Measurements from ENCODE around the gene KIF4A. TPM values are rescaled to one million over a fixed set of nuclear protein-coding genes. Genes with fewer than 3 reads are reported as not detected.

KIF4A gene
- total and polyA plus RNA-seq, 9 of the 15 experiments (the other 6 are each of a cell fraction or from before 2014, with no cell fraction given): 13.0 to 42.7 (median 35.9) TPM

DNA sequence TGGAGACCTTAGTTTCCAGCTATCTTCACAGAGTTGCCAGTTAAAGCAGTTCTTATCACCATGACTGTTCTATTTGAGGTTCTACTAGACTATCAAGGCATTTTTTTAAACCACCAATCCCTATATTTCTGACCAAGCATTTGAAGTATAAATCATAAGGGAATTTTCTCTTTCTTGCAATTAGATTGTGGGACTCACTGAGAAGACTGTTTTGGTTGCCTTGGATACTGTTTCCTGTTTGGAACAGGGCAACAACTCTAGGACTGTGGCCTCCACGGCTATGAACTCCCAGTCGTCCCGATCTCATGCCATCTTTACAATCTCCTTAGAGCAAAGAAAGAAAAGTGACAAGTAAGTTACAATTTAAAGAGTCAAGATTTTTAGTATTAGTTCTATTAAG is 11.8 kb downstream of the KIF4A start (continued):
- TF ChIP-seq, protein P1, sequence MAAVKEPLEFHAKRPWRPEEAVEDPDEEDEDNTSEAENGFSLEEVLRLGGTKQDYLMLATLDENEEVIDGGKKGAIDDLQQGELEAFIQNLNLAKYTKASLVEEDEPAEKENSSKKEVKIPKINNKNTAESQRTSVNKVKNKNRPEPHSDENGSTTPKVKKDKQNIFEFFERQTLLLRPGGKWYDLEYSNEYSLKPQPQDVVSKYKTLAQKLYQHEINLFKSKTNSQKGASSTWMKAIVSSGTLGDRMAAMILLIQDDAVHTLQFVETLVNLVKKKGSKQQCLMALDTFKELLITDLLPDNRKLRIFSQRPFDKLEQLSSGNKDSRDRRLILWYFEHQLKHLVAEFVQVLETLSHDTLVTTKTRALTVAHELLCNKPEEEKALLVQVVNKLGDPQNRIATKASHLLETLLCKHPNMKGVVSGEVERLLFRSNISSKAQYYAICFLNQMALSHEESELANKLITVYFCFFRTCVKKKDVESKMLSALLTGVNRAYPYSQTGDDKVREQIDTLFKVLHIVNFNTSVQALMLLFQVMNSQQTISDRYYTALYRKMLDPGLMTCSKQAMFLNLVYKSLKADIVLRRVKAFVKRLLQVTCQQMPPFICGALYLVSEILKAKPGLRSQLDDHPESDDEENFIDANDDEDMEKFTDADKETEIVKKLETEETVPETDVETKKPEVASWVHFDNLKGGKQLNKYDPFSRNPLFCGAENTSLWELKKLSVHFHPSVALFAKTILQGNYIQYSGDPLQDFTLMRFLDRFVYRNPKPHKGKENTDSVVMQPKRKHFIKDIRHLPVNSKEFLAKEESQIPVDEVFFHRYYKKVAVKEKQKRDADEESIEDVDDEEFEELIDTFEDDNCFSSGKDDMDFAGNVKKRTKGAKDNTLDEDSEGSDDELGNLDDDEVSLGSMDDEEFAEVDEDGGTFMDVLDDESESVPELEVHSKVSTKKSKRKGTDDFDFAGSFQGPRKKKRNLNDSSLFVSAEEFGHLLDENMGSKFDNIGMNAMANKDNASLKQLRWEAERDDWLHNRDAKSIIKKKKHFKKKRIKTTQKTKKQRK (IDR thresholded peaks at IDR 0.05; ENCODE audit: borderline replicate concordance, low read depth, low read length): no peak
- TF ChIP-seq, protein P2, sequence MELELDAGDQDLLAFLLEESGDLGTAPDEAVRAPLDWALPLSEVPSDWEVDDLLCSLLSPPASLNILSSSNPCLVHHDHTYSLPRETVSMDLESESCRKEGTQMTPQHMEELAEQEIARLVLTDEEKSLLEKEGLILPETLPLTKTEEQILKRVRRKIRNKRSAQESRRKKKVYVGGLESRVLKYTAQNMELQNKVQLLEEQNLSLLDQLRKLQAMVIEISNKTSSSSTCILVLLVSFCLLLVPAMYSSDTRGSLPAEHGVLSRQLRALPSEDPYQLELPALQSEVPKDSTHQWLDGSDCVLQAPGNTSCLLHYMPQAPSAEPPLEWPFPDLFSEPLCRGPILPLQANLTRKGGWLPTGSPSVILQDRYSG (tag; conservative IDR thresholded peaks at IDR 0.05; ENCODE audit: low read depth): no peak
- TF ChIP-seq, protein P3, sequence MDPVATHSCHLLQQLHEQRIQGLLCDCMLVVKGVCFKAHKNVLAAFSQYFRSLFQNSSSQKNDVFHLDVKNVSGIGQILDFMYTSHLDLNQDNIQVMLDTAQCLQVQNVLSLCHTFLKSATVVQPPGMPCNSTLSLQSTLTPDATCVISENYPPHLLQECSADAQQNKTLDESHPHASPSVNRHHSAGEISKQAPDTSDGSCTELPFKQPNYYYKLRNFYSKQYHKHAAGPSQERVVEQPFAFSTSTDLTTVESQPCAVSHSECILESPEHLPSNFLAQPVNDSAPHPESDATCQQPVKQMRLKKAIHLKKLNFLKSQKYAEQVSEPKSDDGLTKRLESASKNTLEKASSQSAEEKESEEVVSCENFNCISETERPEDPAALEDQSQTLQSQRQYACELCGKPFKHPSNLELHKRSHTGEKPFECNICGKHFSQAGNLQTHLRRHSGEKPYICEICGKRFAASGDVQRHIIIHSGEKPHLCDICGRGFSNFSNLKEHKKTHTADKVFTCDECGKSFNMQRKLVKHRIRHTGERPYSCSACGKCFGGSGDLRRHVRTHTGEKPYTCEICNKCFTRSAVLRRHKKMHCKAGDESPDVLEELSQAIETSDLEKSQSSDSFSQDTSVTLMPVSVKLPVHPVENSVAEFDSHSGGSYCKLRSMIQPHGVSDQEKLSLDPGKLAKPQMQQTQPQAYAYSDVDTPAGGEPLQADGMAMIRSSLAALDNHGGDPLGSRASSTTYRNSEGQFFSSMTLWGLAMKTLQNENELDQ (CRISPR knock-in tag; IDR thresholded peaks at IDR 0.05; ENCODE audit: borderline replicate concordance): no peak
- TF ChIP-seq NCOA6 (IDR thresholded peaks at IDR 0.05): no peak
- no peak for TF ChIP-seq NFE2 (IDR thresholded peaks at IDR 0.05; ENCODE audit: low read depth)
- TF ChIP-seq MBD2 (IDR thresholded peaks at IDR 0.05; ENCODE audit: borderline replicate concordance, low read depth): no peak
- TF ChIP-seq, protein P4, sequence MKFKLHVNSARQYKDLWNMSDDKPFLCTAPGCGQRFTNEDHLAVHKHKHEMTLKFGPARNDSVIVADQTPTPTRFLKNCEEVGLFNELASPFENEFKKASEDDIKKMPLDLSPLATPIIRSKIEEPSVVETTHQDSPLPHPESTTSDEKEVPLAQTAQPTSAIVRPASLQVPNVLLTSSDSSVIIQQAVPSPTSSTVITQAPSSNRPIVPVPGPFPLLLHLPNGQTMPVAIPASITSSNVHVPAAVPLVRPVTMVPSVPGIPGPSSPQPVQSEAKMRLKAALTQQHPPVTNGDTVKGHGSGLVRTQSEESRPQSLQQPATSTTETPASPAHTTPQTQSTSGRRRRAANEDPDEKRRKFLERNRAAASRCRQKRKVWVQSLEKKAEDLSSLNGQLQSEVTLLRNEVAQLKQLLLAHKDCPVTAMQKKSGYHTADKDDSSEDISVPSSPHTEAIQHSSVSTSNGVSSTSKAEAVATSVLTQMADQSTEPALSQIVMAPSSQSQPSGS (CRISPR knock-in tag; IDR thresholded peaks at IDR 0.05): no peak
- TF ChIP-seq ZNF212 (CRISPR knock-in tag; IDR thresholded peaks at IDR 0.05): no peak
- TF ChIP-seq ZEB2 (IDR thresholded peaks at IDR 0.05): no peak

All from K562 (cell line).